ENCODE results near the gene ADSS2. TPM values are rescaled to one million over a fixed set of nuclear protein-coding genes. Genes with fewer than 3 reads are reported as not detected.

Gene ADSS2
- total and polyA plus RNA-seq, 2 donors (not counting 3 experiments of a cell fraction or from before 2014, with no cell fraction given), result 35.5 to 90.6 TPM

GRCh38 chr1:244414543-244414942, 37.2 kb downstream of the ADSS2 start:
- H3K27me3 ChIP-seq (ENCODE audit: control insufficient read depth in 2 of 2, insufficient read depth in 2 of 2, low read length in 2 of 2), result no peaks in the 10 kb centered on the region
- intact Hi-C loops (cut with micrococcal nuclease) (loop anchor here (1.0 kb wide), 1 partner anchor 113 kb away; no protein-coding TSS in a partner anchor), dilution Hi-C loops (cut with MboI; ENCODE audit: extremely low pct_ligation_motif_present, low sequenced_read_pairs) (no loop called here)
- no TSS peak for BruUV-seq (replicated peaks)
- no peak overlapping the region for H3K9ac ChIP-seq (replicated peaks; ENCODE audit: extremely low read depth, insufficient read depth, low read length)
- H3K9me1 ChIP-seq (replicated peaks; ENCODE audit: control insufficient read depth, extremely low read depth, insufficient read depth, low read length), result no peaks in the 10 kb centered on the region
- peaks cover 44 to 49% of the 10 kb centered on the region in 2 experiments for H3K36me3 ChIP-seq (ENCODE audit: control insufficient read depth in 2 of 2, extremely low read depth in 1 of 2, insufficient read depth in 2 of 2, low read length in 2 of 2)
- no peaks in the 10 kb centered on the region for H3K9me3 ChIP-seq (replicated peaks; ENCODE audit: control insufficient read depth, insufficient read depth, low read length)
- H2AFZ ChIP-seq (ENCODE audit: low read depth, low read length), result no peak overlapping the region
- DNase-seq (ENCODE audit: low read depth, low spot score) (peak; percentile 64), FAIRE-seq (peak; percentile 8)
- ChIA-PET CTCF (interaction anchor here (0.8 to 2.4 kb wide), 29 partner anchors 9 to 1072 kb away, joined by 3 to 22 read pairs (median 6); partner anchors contain the start of gene ADSS2), POLR2A (no interaction called here)
- H3K4me3 ChIP-seq (replicated peaks in 1 of 3; ENCODE audit: insufficient read depth in 1 of 3, low read depth in 1 of 3, low read length in 3 of 3), result no peak overlapping the region
- no peaks in the 10 kb centered on the region for H3K4me1 ChIP-seq (ENCODE audit: control insufficient read depth, extremely low read depth, insufficient read depth, low read length)
- H3K4me2 ChIP-seq (ENCODE audit: insufficient read depth, low read length), result no peak overlapping the region
- H3K79me2 ChIP-seq (ENCODE audit: control insufficient read depth, insufficient read depth, low read length), result peaks cover 7% of the 10 kb centered on the region
- TF ChIP-seq FOS (IDR thresholded peaks at IDR 0.05; ENCODE audit: borderline replicate concordance, insufficient read depth, low read length) (peak; percentile 13), MYC (IDR thresholded peaks at IDR 0.05; ENCODE audit: low read depth, low read length) (no peak), CTCF (IDR thresholded peaks at IDR 0.05; ENCODE audit: extremely low read depth in 1 of 2, insufficient read depth in 1 of 2, low read depth in 1 of 2, low read length in 2 of 2) (peak; percentile 17 to 24), GATA2 (IDR thresholded peaks at IDR 0.05; ENCODE audit: insufficient read depth, insufficient read length, low read depth, low read length) (no peak), EZH2 (IDR thresholded peaks at IDR 0.05; ENCODE audit: borderline replicate concordance, low read depth, low read length, severe bottlenecking) (no peak)
- H4K20me1 ChIP-seq (replicated peaks; ENCODE audit: control insufficient read depth, extremely low read depth, insufficient read depth, low read length), result no peaks in the 10 kb centered on the region
- no peak overlapping the region for H3K27ac ChIP-seq (ENCODE audit: insufficient read depth, low read depth, low read length)

- Histone ChIP-seq H3K36me3 (ENCODE audit: control insufficient read depth in 2 of 2, extremely low read depth in 1 of 2, insufficient read depth in 2 of 2, low read length in 2 of 2) (peaks cover 45 to 49% of the 10 kb centered on the region in 2 experiments), H2AFZ (ENCODE audit: low read depth, low read length) (no peak overlapping the region), H4K20me1 (replicated peaks; ENCODE audit: control insufficient read depth, extremely low read depth, insufficient read depth, low read length) (no peaks in the 10 kb centered on the region), H3K79me2 (ENCODE audit: control insufficient read depth, insufficient read depth, low read length) (peaks cover 7% of the 10 kb centered on the region), H3K4me2 (ENCODE audit: insufficient read depth, low read length) (no peak overlapping the region), H3K9me3 (replicated peaks; ENCODE audit: control insufficient read depth, insufficient read depth, low read length) (no peaks in the 10 kb centered on the region), H3K9ac (replicated peaks; ENCODE audit: extremely low read depth, insufficient read depth, low read length) (no peak overlapping the region), H3K27me3 (ENCODE audit: control insufficient read depth in 2 of 2, insufficient read depth in 2 of 2, low read length in 2 of 2) (no peaks in the 10 kb centered on the region), H3K27ac (ENCODE audit: insufficient read depth, low read depth, low read length) (no peak overlapping the region), H3K9me1 (replicated peaks; ENCODE audit: control insufficient read depth, extremely low read depth, insufficient read depth, low read length) (no peaks in the 10 kb centered on the region), H3K4me3 (replicated peaks in 1 of 3; ENCODE audit: insufficient read depth in 1 of 3, low read depth in 1 of 3, low read length in 3 of 3) (no peak overlapping the region), H3K4me1 (ENCODE audit: control insufficient read depth, extremely low read depth, insufficient read depth, low read length) (no peaks in the 10 kb centered on the region)
- no peak for TF ChIP-seq EZH2 (IDR thresholded peaks at IDR 0.05; ENCODE audit: borderline replicate concordance, low read depth, low read length, severe bottlenecking)
- no peak for TF ChIP-seq GATA2 (IDR thresholded peaks at IDR 0.05; ENCODE audit: insufficient read depth, insufficient read length, low read depth, low read length)
- TF ChIP-seq JUN (IDR thresholded peaks at IDR 0.05; ENCODE audit: borderline replicate concordance, insufficient read depth, insufficient read length, low read depth), result no peak
- no peak for TF ChIP-seq CTCF (IDR thresholded peaks at IDR 0.05; ENCODE audit: extremely low read depth in 1 of 2, insufficient read depth in 1 of 2, low read depth in 1 of 2, low read length in 2 of 2)
- no peak for TF ChIP-seq POLR2A (IDR thresholded peaks at IDR 0.05; ENCODE audit: low read depth, low read length)
- TF ChIP-seq MYC (IDR thresholded peaks at IDR 0.05; ENCODE audit: low read depth, low read length), result no peak
- TF ChIP-seq MAX (IDR thresholded peaks at IDR 0.05; ENCODE audit: insufficient read depth, insufficient read length), result no peak
- TF ChIP-seq FOS (IDR thresholded peaks at IDR 0.05; ENCODE audit: borderline replicate concordance, insufficient read depth, low read length), result no peak
- dilution Hi-C loops (cut with MboI; ENCODE audit: extremely low pct_ligation_motif_present, low sequenced_read_pairs) (no loop called here), intact Hi-C loops (cut with micrococcal nuclease) (loop anchor here (1.0 kb wide), 1 partner anchor 112 kb away; no protein-coding TSS in a partner anchor)
- POLR2A ChIA-PET, result no interaction called here
- no peak for DNase-seq (ENCODE audit: low read depth, low spot score)
- FAIRE-seq, result no peak
- CTCF ChIA-PET, result interaction anchor here (1.1 to 2.4 kb wide), 12 partner anchors 11 to 1070 kb away, joined by 3 to 22 read pairs (median 11); partner anchors contain the start of gene ADSS2
- no TSS peak for BruUV-seq (replicated peaks)
These were observed 38.0 kb downstream of the ADSS2 start for GRCh38 chr1:244413736-244414135.
